GM18907 (cell line): ENCODE measurements around the gene CYP24A1.

Source experiments
- ATAC-seq: cut with Tn5 transposase; IDR thresholded peaks from one replicate; pipeline ENCODE4 v1.9.1; 2021; ENCODE audit warnings: mild to moderate bottlenecking, moderate library complexity; ENCODE audit not compliant: unreplicated experiment

The CYP24A1 gene

GRCh38 chr20:54116550-54117235, 57.1 kb downstream of the CYP24A1 start:
- no peak for ATAC-seq

GRCh38 chr20:54115172-54115854, 58.5 kb downstream of the CYP24A1 start:
- ATAC-seq = no peak

DNA sequence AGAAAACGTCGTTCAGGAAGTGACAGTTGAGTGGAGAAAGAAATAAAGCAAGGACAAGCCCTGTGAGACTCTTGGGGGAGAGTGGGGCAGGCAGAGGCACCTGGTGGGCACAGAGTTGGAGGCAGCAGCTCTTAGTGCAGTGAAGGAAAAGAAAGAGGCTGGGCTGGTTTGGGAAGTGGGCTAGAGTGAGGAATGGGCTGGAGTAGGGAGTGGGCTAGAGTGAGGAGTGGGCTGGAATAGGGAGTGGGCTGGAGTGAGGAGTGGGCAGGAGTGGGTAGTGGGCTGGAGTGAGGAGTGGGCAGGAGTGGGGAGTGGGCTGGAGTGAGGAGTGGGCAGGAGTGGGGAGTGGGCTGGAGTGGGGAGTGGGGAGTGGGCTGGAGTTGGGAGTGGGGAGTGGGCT, 59.7 kb downstream of the CYP24A1 start:
- ATAC-seq = no peak

- no peak for ATAC-seq
Observed at GRCh38 chr20:54113566-54113965, 60.2 kb downstream of the CYP24A1 start.

GRCh38 chr20:54112221-54112884, 61.4 kb downstream of the CYP24A1 start:
- ATAC-seq = no peak

- no peak for ATAC-seq
Observed at GRCh38 chr20:54111460-54111859, 62.3 kb downstream of the CYP24A1 start.

GRCh38 chr20:54110457-54110856, 63.3 kb downstream of the CYP24A1 start:
- no peak for ATAC-seq

GRCh38 chr20:54110041-54110440, 63.7 kb downstream of the CYP24A1 start:
- no peak for ATAC-seq

DNA sequence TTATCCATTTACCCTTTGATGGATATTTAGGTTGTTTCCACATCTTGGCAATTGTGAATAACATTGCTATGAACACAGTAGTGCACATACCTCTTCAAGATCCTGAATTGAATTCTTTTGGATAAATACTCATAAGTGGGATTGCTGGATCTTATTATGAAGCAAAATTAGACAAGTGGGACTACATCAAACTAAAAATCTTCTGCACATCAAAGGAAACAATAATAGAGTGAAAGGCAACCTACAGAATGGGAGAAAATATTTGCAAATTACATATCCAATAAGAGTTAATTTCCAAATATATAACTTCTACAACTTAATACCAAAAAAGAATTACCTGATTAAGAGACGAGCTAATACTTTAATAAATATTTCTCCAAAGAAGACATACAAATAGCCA, 65.0 kb downstream of the CYP24A1 start:
- no peak for ATAC-seq

DNA sequence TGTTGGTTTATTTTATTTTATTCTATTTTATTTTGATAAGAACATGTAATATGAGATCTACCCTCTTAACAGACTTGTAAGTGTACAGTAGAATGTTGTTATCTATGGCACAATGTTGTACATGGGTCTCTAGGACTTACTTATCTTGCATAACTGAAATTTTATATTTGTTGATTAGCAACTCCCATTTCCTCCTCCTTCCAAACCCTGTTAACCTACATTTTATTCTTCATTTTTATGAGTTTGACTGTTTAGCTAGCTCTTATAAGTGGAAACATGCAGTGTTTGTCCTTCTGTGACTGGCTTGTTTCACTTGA, 65.5 kb downstream of the CYP24A1 start:
- no peak for ATAC-seq

GRCh38 chr20:54107600-54108325, 66.0 kb downstream of the CYP24A1 start:
- ATAC-seq = no peak

DNA sequence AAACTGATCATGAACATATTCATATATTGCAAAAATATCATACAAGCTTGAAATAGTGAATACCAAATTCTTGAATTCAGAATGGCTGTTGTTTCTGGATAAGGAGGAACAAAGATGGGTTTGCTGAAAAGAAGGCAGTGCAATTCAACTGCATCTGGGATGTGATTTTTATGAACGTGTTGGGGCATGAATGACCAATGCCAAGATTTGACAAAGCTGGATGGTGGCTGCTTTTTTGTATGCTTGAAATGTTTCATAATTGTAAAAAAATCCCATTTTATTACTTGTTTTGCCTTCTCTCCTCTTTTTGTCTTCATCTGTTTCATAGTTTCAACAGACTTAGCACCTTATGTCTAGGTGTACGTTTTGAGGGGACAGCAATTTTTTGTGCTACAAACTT, 66.6 kb downstream of the CYP24A1 start:
- no peak for ATAC-seq

GRCh38 chr20:54106162-54106561, 67.6 kb downstream of the CYP24A1 start:
- no peak for ATAC-seq

DNA sequence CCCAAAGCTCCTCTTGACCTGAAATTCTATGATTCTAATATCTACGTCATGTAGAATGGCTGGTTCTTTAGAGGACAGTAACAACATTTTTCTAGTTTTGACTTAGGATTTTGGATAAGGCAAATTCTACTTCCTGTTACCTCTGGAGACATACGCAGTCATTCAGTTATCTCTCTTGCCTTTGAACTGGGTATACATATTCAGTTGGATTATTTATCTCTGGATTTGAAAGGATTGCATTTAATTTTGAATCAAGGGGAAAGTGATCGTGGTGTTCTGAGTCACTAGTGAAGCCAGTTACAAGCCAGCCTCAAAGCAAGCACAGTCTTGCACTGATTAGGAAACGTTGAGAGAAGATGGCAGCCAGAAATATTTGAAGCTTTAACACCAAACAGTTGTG, 68.1 kb downstream of the CYP24A1 start:
- ATAC-seq = no peak

GRCh38 chr20:54104781-54105180, 69.0 kb downstream of the CYP24A1 start:
- no peak for ATAC-seq

DNA sequence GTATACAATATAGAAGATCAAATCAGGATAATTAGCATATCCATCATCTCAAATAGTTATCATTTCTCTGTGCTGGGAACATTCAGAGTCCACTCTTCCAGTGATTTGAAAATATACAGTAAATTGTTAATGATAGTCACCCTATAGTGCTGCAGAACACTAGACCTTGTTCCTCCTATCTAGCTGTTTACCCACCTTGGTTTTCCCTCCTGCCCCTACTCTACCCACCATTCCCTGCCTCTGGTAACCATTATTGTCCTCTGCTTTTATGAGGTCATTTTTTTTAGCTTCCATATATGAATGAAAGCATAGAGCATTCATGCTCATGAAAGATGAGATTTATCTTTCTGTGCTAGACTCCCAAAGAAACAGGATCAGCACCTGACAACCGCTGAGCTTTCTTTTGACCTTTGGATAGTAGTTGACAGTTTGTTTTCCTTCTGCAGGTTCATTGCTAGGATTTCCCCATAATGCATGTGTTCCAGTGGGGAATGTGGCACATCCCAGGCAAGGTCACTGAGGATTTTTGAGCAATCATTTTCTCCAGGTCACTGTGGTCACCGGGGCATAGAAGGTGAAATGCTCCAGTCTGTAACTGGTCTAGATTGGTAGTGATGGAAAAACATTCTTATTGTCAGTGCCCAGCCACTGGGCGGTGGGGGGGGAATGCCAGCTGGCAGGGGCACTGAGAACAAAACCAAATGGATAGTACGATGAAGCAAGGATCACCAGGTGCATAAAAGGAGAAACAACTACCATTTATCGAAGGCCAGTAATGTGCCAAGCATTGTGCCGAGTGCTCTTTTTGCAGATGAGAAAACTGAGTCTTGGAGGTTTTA, 69.8 kb downstream of the CYP24A1 start:
- ATAC-seq = no peak
